Measurements from ENCODE around the gene LYPD1.
"Not testable (repeated sequence)": the region's sequence is repeated elsewhere in the genome, so short reads cannot be mapped to it uniquely, and the experiment has no call there.

GRCh38 chr2:132699802-132700201 lies 29.8 kb upstream of the LYPD1 start:
- not testable (repeated sequence) for TF ChIP-seq CTCF, POLR2A (IDR thresholded peaks at IDR 0.05)
